A375 (cell line): Measurements from ENCODE around the gene MED15. TPM values are rescaled to one million over a fixed set of nuclear protein-coding genes. Genes with fewer than 3 reads are reported as not detected.

Experiments
- small RNA-seq: library from RNA; depleted of rRNA; stranded (forward); fragments of <200 nt; gene quantifications from one replicate; pipeline ENCODE3, GENCODE V24; 2014
- total RNA-seq: library from RNA; depleted of rRNA; stranded (reverse); fragments of >200 nt; shearing (Covaris generic); gene quantifications from 2 replicates; pipeline ENCODE4 v1.2.3, GENCODE V29; 2014; rRNA removed

MED15 gene
- 43.2 and 43.8 TPM in 2 replicates for total RNA-seq

GRCh38 chr22:20507253-20508066, at the start of gene MED15:
Gene MED15 (plus strand): TSS chr22:20507610. CDS start chr22:20507679, 69 bp downstream.

GRCh38 chr22:20494978-20495860, 12.2 kb upstream of the MED15 start, which contains the start of gene KLHL22:
Gene KLHL22 (minus strand): TSS chr22:20495795. CDS start chr22:20489211, 6,584 bp downstream.

Small RNA genes lying within 50 kb of the gene (small RNA-seq; reads per million reads assigned to genes)
- gene IGLL4P, result not detected
- not detected for gene RF00019
- gene RN7SL812P, result not detected
- not detected for gene RNY1P9

Other genes with a start within 250 kb of the MED15 start
- 1.2 and 1.9 TPM in 2 replicates for gene RTN4R, start 239.3 kb upstream of the MED15 start, total RNA-seq
- 41.2 and 48.0 TPM in 2 replicates for gene DGCR6L, start 187.6 kb upstream of the MED15 start, total RNA-seq
- 9.0 and 14.7 TPM in 2 replicates for gene ZNF74, start 113.5 kb upstream of the MED15 start, total RNA-seq
- gene SCARF2, start 69.8 kb upstream of the MED15 start, total RNA-seq, result 5.0 and 6.7 TPM in 2 replicates
- gene KLHL22, start 11.8 kb upstream of the MED15 start, total RNA-seq, result 7.3 and 12.3 TPM in 2 replicates